ENCODE results near the gene TOMT. TPM values are rescaled to one million over a fixed set of nuclear protein-coding genes. Genes with fewer than 3 reads are reported as not detected.

Gene TOMT
- total and polyA plus RNA-seq, 2 donors (not counting 1 experiment from before 2014, with no cell fraction given): not detected

DNA sequence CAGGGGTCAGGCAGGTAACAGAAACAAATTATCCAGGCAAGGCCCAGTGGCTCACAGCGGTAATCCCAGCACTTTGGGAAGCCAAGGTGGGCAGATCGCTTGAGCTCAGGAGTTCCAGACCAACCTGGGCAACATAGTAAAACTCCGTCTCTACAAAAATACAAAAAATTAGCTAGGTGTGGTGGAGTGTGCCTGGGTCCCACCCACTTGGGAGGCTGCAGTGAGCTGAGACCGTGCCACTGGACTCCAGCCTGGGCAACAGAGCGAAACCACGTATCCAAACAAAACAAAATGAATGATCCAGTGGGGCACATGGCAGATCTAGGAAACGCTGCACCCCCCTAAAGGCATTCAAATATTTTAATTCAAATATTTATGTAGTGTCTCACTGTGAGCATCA is 35.2 kb upstream of the TOMT start:
- no peak overlapping the region for H3K4me2 ChIP-seq (replicated peaks; ENCODE audit: low read depth, low read length, poor library complexity, severe bottlenecking)
- peaks cover 16 to 22% of the 10 kb centered on the region in 2 donors for H3K4me1 ChIP-seq (ENCODE audit: control insufficient read depth in 2 of 2, insufficient read depth in 2 of 2, low read length in 2 of 2)
- no peak overlapping the region for H3K9ac ChIP-seq (ENCODE audit: low read length)
- no peaks in the 10 kb centered on the region for H3K9me3 ChIP-seq (ENCODE audit: control extremely low read depth in 1 of 3, control insufficient read depth in 2 of 3, insufficient read depth in 1 of 3, low read length in 2 of 3)
- H3K27ac Mint-ChIP-seq: no peak overlapping the region
- H3K79me2 ChIP-seq (ENCODE audit: control insufficient read depth, insufficient read depth, low read length): peaks cover 64% of the 10 kb centered on the region
- 79% methylated on average over 4 of the region's 7 CpGs for WGBS (ENCODE audit: insufficient coverage)
- no peak for TF ChIP-seq CTCF (IDR thresholded peaks at IDR 0.05)
- TF ChIP-seq EZH2 (IDR thresholded peaks at IDR 0.05; ENCODE audit: borderline replicate concordance, insufficient read depth, low read depth, low read length, poor library complexity, severe bottlenecking): no peak
- no peaks in the 10 kb centered on the region for H4K20me1 ChIP-seq (ENCODE audit: control insufficient read depth, insufficient read depth, low read length, poor library complexity, severe bottlenecking)
- ChIA-PET CTCF (interaction anchor here (2.3 kb wide), 1 partner anchor 8 kb away, joined by 6 read pairs; no protein-coding TSS in a partner anchor), POLR2A (no interaction called here)
- no peaks in the 10 kb centered on the region for H3K27me3 ChIP-seq (replicated peaks in 1 of 4; ENCODE audit: control extremely low read depth in 1 of 4, control insufficient read depth in 3 of 4, insufficient read depth in 4 of 4, low read length in 3 of 4)
- H3K4me3 Mint-ChIP-seq: no peak overlapping the region
- H3K36me3 ChIP-seq (replicated peaks in 1 of 2; ENCODE audit: control extremely low read depth in 1 of 2, control insufficient read depth in 1 of 2, extremely low read depth in 1 of 2, insufficient read depth in 2 of 2, low read length in 1 of 2): peaks cover 0 to 3% of the 10 kb centered on the region in 2 experiments
- H2AFZ ChIP-seq (ENCODE audit: insufficient read depth, low read depth, low read length, poor library complexity, severe bottlenecking): no peak overlapping the region
- no peak overlapping the region for H3K4me3 ChIP-seq (ENCODE audit: control extremely low read depth in 1 of 5, extremely low read depth in 1 of 5, insufficient read depth in 1 of 5, low read depth in 2 of 5, low read length in 4 of 5)
- DNase-seq: no peak
- ATAC-seq (ENCODE audit: low read depth): no peak
- H3K4me1 Mint-ChIP-seq: peaks cover 14% of the 10 kb centered on the region
- H3K27me3 Mint-ChIP-seq: no peaks in the 10 kb centered on the region
- H3K9me3 Mint-ChIP-seq (ENCODE audit: insufficient read depth): no peaks in the 10 kb centered on the region
- peak overlapping the region in 1 of 2 donors; percentile 12 for H3K27ac ChIP-seq (ENCODE audit: low read length in 2 of 2)
- intact Hi-C loops (cut with micrococcal nuclease): no loop called here

DNA sequence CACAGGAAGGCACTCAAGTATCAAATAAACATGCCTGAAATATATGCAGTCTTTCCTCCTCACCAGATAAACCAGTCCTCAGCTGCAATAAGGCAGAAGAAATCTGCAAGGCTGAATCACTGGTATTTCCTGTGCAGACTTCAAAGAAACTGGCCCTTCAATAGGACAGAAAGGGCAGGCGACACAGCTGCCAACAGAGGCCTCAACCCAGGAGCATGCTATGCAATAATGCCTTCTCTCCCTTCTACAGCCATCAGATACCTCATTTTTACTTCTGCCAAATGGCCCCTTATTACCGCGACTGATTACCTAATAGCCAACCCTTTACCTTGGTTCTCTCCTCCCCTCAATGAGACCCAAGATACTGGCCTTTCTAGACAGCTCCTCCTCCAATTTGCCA is 33.4 kb upstream of the TOMT start:
- Histone ChIP-seq H3K27me3 (replicated peaks in 1 of 4; ENCODE audit: control extremely low read depth in 1 of 4, control insufficient read depth in 3 of 4, insufficient read depth in 4 of 4, low read length in 3 of 4) (no peaks in the 10 kb centered on the region), H3K36me3 (replicated peaks in 1 of 2; ENCODE audit: control extremely low read depth in 1 of 2, control insufficient read depth in 1 of 2, extremely low read depth in 1 of 2, insufficient read depth in 2 of 2, low read length in 1 of 2) (peaks cover 0 to 3% of the 10 kb centered on the region in 2 experiments), H3K4me3 (ENCODE audit: control extremely low read depth in 1 of 5, extremely low read depth in 1 of 5, insufficient read depth in 1 of 5, low read depth in 2 of 5, low read length in 4 of 5) (no peak overlapping the region), H3K27ac (ENCODE audit: low read length in 2 of 2) (no peak overlapping the region), H3K4me2 (replicated peaks; ENCODE audit: low read depth, low read length, poor library complexity, severe bottlenecking) (no peak overlapping the region), H3K9ac (ENCODE audit: low read length) (no peak overlapping the region), H4K20me1 (ENCODE audit: control insufficient read depth, insufficient read depth, low read length, poor library complexity, severe bottlenecking) (no peaks in the 10 kb centered on the region), H3K9me3 (ENCODE audit: control extremely low read depth in 1 of 3, control insufficient read depth in 2 of 3, insufficient read depth in 1 of 3, low read length in 2 of 3) (no peaks in the 10 kb centered on the region), H3K4me1 (ENCODE audit: control insufficient read depth in 2 of 2, insufficient read depth in 2 of 2, low read length in 2 of 2) (peaks cover 20 to 22% of the 10 kb centered on the region in 2 donors), H2AFZ (ENCODE audit: insufficient read depth, low read depth, low read length, poor library complexity, severe bottlenecking) (no peak overlapping the region), H3K79me2 (ENCODE audit: control insufficient read depth, insufficient read depth, low read length) (peaks cover 74% of the 10 kb centered on the region)
- DNase-seq: no peak
- H3K4me1 Mint-ChIP-seq: peaks cover 21% of the 10 kb centered on the region
- no peaks in the 10 kb centered on the region for H3K9me3 Mint-ChIP-seq (ENCODE audit: insufficient read depth)
- WGBS (ENCODE audit: insufficient coverage): 96% methylated on average over 3 of the region's 3 CpGs
- H3K27ac Mint-ChIP-seq: no peak overlapping the region
- POLR2A ChIA-PET: no interaction called here
- CTCF ChIA-PET: interaction anchor here (0.7 to 2.3 kb wide), 3 partner anchors 10 to 27 kb away, joined by 3 to 6 read pairs (median 3); no protein-coding TSS in a partner anchor
- H3K27me3 Mint-ChIP-seq: no peaks in the 10 kb centered on the region
- intact Hi-C loops (cut with micrococcal nuclease): no loop called here
- H3K4me3 Mint-ChIP-seq: no peak overlapping the region
- TF ChIP-seq EZH2 (IDR thresholded peaks at IDR 0.05; ENCODE audit: borderline replicate concordance, insufficient read depth, low read depth, low read length, poor library complexity, severe bottlenecking): no peak
- ATAC-seq (ENCODE audit: low read depth): no peak
